Mammary microvascular endothelial cell (primary cell): Measurements from ENCODE around the gene IMPDH2. TPM values are rescaled to one million over a fixed set of nuclear protein-coding genes. Genes with fewer than 3 reads are reported as not detected.

ENCODE experiments used
- total RNA-seq: library from RNA; depleted of rRNA; stranded (reverse); fragments of >200 nt; gene quantifications from 2 replicates; pipeline ENCODE4 v1.2.3, GENCODE V29; 2015

The IMPDH2 gene
- total RNA-seq: 197 and 214 TPM in 2 replicates

DNA sequence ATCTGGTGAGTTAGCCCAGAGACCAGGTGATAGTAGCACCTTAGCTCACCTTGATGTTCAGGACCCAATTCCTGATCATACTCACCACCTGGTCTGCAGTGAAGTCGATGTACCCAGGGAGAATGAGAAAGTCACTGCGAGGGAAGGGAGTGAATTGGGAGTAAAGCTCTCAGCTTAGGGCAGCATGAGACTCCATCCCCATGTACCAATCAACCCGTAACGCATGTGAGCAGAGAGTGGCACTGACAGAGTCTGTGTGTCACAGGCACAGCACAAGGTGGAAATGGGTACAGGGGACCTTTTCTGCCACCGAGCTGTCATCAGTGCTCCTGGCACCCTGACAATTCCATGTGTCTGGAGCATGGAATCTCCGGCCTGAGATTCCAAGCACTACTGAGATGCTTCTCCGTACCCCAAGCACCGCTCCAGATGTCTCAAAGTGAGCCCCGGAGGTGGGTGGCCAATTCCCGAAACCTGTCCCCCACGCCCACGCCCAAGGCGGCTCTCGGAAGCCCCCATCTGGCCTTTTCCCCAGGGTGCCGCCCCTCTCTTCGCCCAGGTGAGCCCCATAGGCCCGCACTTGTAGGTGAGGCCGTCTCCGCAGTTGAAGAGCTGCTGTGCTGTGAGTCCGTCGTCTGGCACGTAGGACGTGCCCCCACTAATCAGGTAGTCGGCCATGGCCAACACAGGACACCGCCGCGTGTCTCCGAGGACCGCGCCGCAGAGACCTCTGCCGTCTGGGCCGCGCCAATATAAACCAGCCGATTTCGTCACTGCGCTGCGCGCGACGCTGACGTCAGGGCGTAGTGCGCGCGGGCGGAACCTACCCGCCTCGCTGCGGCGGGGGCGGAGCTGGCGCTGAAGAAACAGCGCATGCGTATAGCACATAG lies at the start of gene IMPDH2:
Gene IMPDH2, minus strand, starts transcription at position 726 of the 890 bp plus-strand sequence. Its CDS starts 48 bp downstream, at position 678.

DNA sequence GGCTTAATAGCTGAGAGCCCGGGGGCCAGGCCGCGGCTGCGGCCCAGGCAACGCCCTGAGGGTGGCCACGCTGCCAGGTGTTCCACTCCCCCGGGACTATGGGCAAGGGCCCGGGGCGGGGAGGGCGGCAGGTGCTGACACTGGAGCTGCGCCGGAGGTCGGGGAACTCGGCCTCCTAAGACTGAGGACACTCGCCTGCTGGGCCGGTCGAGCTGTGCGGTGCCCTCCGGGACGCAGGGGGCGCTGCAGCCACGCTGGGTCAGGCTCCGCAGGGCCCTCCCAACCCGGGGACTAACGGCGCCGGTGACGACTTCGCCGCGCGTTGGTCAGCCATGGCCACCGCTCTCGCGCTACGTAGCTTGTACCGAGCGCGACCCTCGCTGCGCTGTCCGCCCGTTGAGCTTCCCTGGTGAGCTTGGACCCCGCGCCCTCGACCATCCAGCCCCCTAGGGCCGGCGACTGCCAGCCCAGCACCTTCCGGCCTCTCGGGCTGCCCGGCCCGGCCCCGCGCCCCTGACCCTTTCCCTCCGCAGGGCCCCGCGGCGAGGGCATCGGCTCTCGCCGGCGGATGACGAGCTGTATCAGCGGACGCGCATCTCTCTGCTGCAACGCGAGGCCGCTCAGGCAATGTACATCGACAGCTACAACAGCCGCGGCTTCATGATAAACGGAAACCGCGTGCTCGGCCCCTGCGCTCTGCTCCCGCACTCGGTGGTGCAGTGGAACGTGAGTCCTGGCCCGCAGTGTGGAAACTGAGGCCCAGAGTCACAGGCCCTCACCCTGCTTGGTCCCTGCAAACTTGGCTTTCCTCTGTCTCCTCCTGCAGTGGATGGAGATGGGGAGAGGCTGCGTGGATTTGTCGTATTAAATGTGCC lies 7.1 kb downstream of the IMPDH2 start, which contains the start of gene NDUFAF3:
Gene NDUFAF3, plus strand, starts transcription at position 309 of the 875 bp plus-strand sequence. Its CDS starts 24 bp downstream, at position 333.

DNA sequence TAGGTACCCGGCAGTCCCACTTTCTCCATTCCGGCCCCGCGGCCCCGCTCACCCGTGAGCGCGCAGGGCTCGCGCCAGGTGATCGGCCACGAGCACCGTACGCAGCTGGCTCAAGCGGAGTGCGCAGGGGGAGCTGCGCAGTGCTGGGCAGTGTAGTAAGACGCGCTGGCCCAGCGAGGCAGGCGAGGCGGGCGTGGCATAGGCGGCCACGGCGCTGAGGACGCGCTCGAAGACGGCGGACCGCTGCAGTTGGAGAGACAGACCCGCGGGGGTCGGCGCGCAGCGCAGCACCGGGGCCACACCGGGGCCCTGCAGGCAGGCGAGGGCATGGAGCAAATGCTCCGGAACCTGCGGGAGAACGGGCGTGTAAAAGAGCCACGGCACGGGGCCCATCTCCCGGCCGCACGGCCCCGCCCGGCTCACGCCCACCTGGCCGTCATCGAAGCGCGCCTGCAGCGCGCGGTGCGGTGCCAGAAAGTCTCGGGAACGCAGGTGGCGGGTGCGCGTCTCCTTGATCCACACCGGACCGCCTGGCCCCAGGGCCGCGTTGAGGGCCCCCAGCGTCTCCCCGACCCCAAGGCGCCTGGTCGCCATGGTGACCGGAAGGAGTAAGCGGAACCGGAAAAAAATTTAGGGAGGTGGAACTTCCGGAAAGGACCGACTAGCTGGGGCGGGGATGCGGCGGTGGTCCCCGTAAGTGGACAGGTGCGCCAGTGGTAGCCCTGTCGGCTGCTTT lies 11.1 kb downstream of the IMPDH2 start, which contains the start of gene DALRD3:
Gene DALRD3, minus strand, starts transcription at position 610 of the 736 bp plus-strand sequence. Its CDS starts 16 bp downstream, at position 594.

DNA sequence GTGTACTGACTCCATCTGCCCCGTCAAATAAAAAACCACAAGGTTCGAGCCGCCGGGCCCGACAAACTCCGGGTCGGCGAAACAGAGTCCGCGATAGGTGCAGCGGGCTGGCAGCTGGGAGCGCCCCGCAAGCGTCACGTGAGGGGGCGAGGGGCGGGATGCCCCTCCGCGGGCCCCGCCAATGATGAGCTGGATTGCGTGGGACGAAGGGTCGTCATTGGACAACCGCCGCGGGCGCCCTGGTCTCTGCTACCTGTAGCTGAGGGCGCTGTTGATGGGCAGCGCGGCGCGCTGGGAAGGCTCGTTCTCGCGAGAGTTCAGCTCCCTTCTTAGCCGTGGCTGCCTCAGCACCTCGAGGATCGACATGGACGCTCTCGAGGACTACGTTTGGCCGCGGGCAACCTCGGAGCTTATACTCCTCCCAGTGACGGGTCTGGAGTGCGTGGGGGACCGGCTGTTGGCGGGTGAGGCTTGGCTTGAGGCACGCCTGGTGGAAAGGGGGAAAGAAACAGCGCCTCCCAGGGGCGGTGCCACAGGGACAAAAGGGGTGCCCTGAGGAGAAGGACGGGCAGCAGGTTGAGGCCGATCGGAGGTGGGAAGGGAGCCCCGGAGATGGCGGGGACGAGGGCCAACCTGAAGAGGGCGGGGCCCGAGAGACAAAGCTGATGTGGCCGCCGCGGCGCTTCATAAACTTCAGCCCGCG lies 22.0 kb downstream of the IMPDH2 start, which contains the start of gene WDR6:
Gene WDR6, plus strand, starts transcription at position 324 of the 703 bp plus-strand sequence. Its CDS starts 41 bp downstream, at position 365.

DNA sequence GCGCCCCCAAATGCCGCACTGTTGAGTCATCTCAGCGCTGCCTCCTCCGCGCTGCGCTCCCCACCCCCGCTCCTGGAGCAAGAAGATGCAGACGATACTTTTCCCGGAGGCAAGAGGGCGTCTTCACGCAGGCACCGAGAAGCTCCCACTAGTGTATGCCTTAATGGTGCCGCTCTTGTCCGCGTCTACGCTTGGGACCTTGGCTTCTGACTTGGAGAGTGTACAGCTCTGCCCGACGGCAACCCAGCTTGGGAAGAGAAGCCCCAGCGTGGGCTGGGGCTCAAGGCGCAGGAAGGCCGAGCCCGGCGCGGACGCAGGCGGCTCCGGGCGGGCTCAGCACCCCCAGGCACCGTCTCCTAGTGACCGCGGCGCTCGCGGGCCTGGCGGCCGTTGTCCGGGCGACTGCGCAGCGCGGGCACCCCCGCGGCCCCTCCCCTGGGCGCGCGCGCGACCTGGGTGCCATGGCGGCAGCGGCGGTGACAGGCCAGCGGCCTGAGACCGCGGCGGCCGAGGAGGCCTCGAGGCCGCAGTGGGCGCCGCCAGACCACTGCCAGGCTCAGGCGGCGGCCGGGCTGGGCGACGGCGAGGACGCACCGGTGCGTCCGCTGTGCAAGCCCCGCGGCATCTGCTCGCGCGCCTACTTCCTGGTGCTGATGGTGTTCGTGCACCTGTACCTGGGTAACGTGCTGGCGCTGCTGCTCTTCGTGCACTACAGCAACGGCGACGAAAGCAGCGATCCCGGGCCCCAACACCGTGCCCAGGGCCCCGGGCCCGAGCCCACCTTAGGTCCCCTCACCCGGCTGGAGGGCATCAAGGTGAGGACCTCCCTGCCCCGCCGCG lies 39.2 kb downstream of the IMPDH2 start, which contains the start of gene P4HTM:
Gene P4HTM, plus strand, starts transcription at position 446 of the 840 bp plus-strand sequence. Its CDS starts 16 bp downstream, at position 462.

Other genes with a start within 250 kb of the IMPDH2 start
- 33.2 and 41.7 TPM in 2 replicates for gene PRKAR2A, start 181.5 kb downstream of the IMPDH2 start, total RNA-seq
- gene SLC25A20, start 130.5 kb downstream of the IMPDH2 start, total RNA-seq: 15.9 and 26.8 TPM in 2 replicates
- 53.3 and 72.0 TPM in 2 replicates for gene ARIH2, start 110.6 kb downstream of the IMPDH2 start, total RNA-seq
- gene P4HTM, start 39.2 kb downstream of the IMPDH2 start, total RNA-seq: 15.7 and 16.0 TPM in 2 replicates
- gene WDR6, start 22.0 kb downstream of the IMPDH2 start, total RNA-seq: 81.6 and 87.9 TPM in 2 replicates
- 40.8 and 44.2 TPM in 2 replicates for gene DALRD3, start 10.8 kb downstream of the IMPDH2 start, total RNA-seq
- gene NDUFAF3, start 7.3 kb downstream of the IMPDH2 start, total RNA-seq: 134 and 158 TPM in 2 replicates
- gene QRICH1, start 64.7 kb upstream of the IMPDH2 start, total RNA-seq: 60.2 and 79.0 TPM in 2 replicates
- gene QARS1, start 75.4 kb upstream of the IMPDH2 start, total RNA-seq: 226 and 239 TPM in 2 replicates
- 29.2 and 31.3 TPM in 2 replicates for gene USP19, start 91.4 kb upstream of the IMPDH2 start, total RNA-seq
- gene LAMB2, start 103.7 kb upstream of the IMPDH2 start, total RNA-seq: 338 and 396 TPM in 2 replicates
- gene CCDC71, start 136.9 kb upstream of the IMPDH2 start, total RNA-seq: 25.3 and 31.4 TPM in 2 replicates
- gene KLHDC8B, start 142.2 kb upstream of the IMPDH2 start, total RNA-seq: 23.0 and 29.8 TPM in 2 replicates
- 0.80 and 6.3 TPM in 2 replicates for gene C3orf62, start 247.8 kb upstream of the IMPDH2 start, total RNA-seq